Renal cortical epithelial cell (primary cell): ENCODE measurements around the gene TMEM141. TPM values are rescaled to one million over a fixed set of nuclear protein-coding genes. Genes with fewer than 3 reads are reported as not detected.
"Not testable (repeated sequence)": the region's sequence is repeated elsewhere in the genome, so short reads cannot be mapped to it uniquely, and the experiment has no call there.

Source experiments
- DNase-seq: peaks from one replicate; pipeline ENCODE4 v3.0.0-alpha.2; 2011; ENCODE audit warnings: low read depth
- total RNA-seq: library from RNA; depleted of rRNA; stranded (reverse); fragments of >200 nt; gene quantifications from 2 replicates; pipeline ENCODE4 v1.2.3, GENCODE V29; 2014

Gene TMEM141
- total RNA-seq, 1 donor from 2014 or later, result 29.9 TPM

DNA sequence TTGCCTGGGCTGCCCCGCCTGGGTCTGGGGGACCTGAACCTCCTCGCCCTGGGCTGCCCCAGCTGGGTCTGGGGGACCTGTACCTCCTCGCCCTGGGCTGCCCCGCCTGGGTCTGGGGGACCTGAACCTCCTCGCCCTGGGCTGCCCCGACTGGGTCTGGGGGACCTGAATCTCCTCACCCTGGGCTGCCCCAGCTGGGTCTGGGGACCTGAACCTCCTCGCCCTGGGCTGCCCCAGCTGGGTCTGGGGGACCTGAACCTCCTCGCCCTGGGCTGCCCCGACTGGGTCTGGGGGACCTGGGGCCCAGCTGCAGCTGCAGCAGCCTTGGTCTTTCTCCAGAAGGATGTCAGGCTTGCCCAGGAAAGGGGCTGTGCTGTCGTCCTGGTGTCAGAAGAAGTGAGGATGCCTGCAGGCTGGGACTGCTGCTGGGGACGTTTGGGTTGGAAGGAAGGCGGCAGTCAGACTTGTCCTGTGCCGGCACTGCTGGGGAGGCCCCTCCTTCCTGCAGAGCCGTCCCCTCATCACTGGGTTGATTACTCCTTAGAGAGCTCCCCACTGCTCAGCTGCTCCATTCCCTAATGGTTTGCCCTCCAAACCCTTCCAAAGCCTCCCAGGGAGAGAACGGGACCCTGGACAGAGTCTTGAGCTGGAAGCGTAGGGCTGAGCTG lies 42.4 kb downstream of the TMEM141 start:
- not testable (repeated sequence) for DNase-seq

- DNase-seq, result no peak
Observed at GRCh38 chr9:136835162-136835931, 44.2 kb downstream of the TMEM141 start.

- no peak for DNase-seq
Observed at GRCh38 chr9:136835932-136836904, 45.1 kb downstream of the TMEM141 start.

GRCh38 chr9:136837146-136837855 lies 46.2 kb downstream of the TMEM141 start:
- no peak for DNase-seq

DNA sequence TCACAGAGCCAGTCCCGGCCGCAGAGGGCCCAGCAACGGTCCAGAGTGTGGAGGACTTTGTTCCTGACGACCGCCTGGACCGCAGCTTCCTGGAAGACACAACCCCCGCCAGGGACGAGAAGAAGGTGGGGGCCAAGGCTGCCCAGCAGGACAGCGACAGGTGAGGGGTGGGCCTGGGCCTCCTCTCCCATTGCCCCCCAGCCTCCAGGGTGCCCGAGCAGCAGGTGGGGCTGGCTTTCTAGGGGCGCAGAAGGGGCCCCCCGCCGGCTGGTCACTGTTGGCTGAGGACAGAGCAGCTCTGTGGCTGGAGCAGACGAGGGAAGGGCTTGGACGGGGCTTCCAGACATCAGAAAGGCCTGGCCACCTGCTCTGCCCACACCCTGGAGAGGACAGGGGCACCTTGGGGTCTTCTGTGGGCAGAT lies 46.7 kb downstream of the TMEM141 start:
- DNase-seq, result not testable (repeated sequence)

DNA sequence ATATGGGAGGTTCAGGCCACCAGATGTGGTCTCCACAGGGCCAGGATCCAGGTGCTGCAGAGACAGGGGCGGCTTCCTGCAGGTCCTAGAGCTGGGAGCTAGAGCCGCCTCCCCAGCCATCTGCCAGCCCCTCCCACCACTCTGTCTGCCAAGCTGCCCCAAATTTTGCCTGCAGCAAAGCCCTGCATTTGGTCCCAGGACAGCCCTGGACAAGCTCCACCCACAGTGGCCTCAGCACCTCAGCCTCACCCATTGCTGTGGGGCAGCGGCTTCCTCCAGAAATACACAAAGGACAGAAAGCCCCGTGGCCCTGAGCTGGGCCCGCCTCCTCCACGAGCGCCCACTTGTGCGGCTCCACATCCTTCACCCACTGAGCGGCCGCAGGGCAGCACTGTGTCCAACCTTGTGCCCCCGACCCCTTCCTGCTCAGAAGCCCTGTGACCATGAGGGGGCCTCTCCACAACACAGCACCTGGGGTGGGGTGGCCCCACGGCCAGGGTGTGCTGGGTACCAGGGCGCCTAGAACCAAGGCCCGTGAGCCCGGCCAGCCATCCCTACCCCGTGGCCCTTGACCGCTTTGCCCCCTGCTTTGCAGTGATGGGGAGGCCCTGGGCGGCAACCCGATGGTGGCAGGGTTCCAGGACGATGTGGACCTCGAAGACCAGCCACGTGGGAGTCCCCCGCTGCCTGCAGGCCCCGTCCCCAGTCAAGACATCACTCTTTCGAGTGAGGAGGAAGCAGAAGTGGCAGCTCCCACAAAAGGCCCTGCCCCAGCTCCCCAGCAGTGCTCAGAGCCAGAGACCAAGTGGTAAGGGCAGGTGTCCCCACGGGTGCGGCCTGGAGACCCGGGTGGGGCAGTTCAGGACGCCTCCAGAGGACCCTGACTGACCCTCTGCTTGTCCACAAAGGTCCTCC lies 47.4 kb downstream of the TMEM141 start:
- DNase-seq, result no peak

- DNase-seq, result no peak
Observed at GRCh38 chr9:136839229-136840139, 48.3 kb downstream of the TMEM141 start.

DNA sequence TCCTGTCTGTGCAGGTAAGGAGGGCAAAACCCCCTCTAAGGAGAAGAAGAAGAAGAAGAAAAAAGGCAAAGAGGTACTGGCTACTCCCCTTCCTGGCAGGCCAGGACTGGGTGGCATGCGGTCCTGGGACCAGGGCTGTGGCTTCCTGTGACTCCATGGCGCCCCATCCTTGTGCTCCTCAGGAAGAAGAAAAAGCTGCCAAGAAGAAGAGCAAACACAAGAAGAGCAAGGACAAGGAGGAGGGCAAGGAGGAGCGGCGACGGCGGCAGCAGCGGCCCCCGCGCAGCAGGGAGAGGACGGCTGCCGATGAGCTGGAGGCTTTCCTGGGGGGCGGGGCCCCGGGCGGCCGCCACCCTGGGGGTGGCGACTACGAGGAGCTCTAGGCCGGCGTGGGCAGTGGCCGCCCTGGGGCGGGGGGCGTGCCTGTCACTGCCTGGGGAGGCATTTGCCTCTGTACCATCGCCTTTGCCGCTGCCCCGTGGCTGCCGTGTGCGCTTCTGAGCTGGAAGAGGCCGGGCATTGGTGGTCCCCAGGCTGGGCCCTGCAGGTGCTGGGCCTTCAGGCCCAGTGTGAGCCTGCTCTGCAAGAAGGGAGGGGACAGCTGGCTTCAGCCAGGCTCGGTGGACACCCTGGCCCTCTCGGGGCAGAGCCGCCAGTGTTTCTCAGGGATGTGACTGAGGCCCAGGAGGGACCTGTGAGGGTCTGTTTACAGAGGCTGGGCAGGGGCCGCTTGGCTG lies 49.2 kb downstream of the TMEM141 start:
- no peak for DNase-seq

DNA sequence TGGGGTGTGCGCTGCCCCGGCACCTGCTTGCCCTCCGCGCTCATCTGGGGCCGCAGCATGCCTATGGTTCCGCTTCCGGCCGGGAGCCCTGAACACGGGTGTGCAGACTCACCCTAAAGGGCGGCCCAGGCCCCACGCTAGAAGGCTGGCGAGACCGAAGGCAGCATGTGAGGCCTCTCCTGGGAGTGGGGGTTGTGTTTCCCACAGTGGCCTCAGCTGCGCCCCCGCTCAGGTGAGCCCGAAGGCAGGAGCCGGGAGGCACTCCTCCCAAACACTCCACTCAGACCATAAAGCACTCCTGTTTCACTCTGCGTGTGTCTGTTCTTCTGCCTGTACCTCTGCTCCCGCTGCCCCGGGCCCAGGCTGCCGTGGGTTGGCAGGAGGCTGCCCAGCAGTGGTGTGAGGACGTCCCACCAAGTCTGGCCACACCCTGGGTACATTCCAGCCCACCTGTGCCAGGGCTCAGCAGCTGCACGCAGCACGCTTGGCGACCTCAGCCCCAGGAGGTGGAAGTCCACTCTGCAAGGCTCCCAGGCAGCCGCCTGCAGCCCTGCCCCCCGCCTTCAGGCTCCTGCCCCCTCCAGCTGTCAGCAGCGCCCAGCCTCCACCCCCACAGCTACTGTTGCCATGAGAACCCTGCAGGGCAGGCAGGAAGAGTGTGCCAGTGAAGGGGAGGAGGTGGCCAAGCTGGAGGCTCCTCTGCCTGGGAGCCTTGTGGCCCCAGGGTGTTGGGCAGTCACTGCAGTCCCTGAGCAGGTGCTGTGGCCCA lies 49.9 kb downstream of the TMEM141 start:
- peak; percentile 71 for DNase-seq

- not testable (repeated sequence) for DNase-seq
Observed at GRCh38 chr9:136841646-136842379, 50.7 kb downstream of the TMEM141 start.

- DNase-seq, result peak; percentile 46
Observed at GRCh38 chr9:136842380-136842948, 51.3 kb downstream of the TMEM141 start, which contains the start of gene AJM1. AJM1 (plus strand) TSS chr9:136842478; CDS start chr9:136844415, 1,937 bp downstream.

Other genes with a start within 250 kb of the TMEM141 start
- gene NOTCH1, start 245.3 kb upstream of the TMEM141 start, total RNA-seq, result 9.2 and 47.5 TPM in 2 replicates
- gene EGFL7, start 128.4 kb upstream of the TMEM141 start, total RNA-seq, result 3.8 and 19.4 TPM in 2 replicates
- 53.8 and 70.5 TPM in 2 replicates for gene AGPAT2, start 103.9 kb upstream of the TMEM141 start, total RNA-seq
- gene DIPK1B, start 78.8 kb upstream of the TMEM141 start, total RNA-seq, result 0.52 and 4.0 TPM in 2 replicates
- not detected in 2 replicates for gene LCN10, start 48.4 kb upstream of the TMEM141 start, total RNA-seq
- not detected in 2 replicates for gene LCN6, start 42.8 kb upstream of the TMEM141 start, total RNA-seq
- gene LCN8, start 33.1 kb upstream of the TMEM141 start, total RNA-seq, result not detected in 2 replicates
- not detected in 2 replicates for gene LCN15, start 26.8 kb upstream of the TMEM141 start, total RNA-seq
- 0.94 TPM in 1 of 2 replicates, not detected in the other for gene CCDC183, start 5.0 kb downstream of the TMEM141 start, total RNA-seq
- gene RABL6, start 16.6 kb downstream of the TMEM141 start, total RNA-seq, result 51.1 and 61.0 TPM in 2 replicates
- gene AJM1, start 51.1 kb downstream of the TMEM141 start, total RNA-seq, result 0.35 and 1.8 TPM in 2 replicates
- 81.7 and 82.1 TPM in 2 replicates for gene PHPT1, start 58.1 kb downstream of the TMEM141 start, total RNA-seq
- 0.87 and 6.8 TPM in 2 replicates for gene MAMDC4, start 61.0 kb downstream of the TMEM141 start, total RNA-seq
- gene EDF1, start 75.0 kb downstream of the TMEM141 start, total RNA-seq, result 372 and 398 TPM in 2 replicates
- gene TRAF2, start 95.2 kb downstream of the TMEM141 start, total RNA-seq, result 16.3 and 21.9 TPM in 2 replicates
- gene FBXW5, start 153.4 kb downstream of the TMEM141 start, total RNA-seq, result 195 and 249 TPM in 2 replicates
- gene C8G, start 153.9 kb downstream of the TMEM141 start, total RNA-seq, result 0.10 and 1.7 TPM in 2 replicates
- gene LCN12, start 160.9 kb downstream of the TMEM141 start, total RNA-seq, result 0.40 TPM in 1 of 2 replicates, not detected in the other
- gene PTGDS, start 186.2 kb downstream of the TMEM141 start, total RNA-seq, result 0.45 TPM in 1 of 2 replicates, not detected in the other
- gene LCNL1, start 191.6 kb downstream of the TMEM141 start, total RNA-seq, result not detected in 2 replicates
- 13.6 and 26.9 TPM in 2 replicates for gene PAXX, start 201.1 kb downstream of the TMEM141 start, total RNA-seq
- 0.85 and 1.9 TPM in 2 replicates for gene CLIC3, start 205.2 kb downstream of the TMEM141 start, total RNA-seq
- 7.5 and 53.0 TPM in 2 replicates for gene ABCA2, start 236.9 kb downstream of the TMEM141 start, total RNA-seq
- not detected in 2 replicates for gene FUT7, start 240.7 kb downstream of the TMEM141 start, total RNA-seq